GM18520 (cell line): ENCODE data around the gene SLC12A9.
"Not testable (repeated sequence)": the region's sequence is repeated elsewhere in the genome, so short reads cannot be mapped to it uniquely, and the experiment has no call there.

Source experiments
- ATAC-seq: cut with Tn5 transposase; IDR thresholded peaks from one replicate; pipeline ENCODE4 v1.9.1; 2021; ENCODE audit not compliant: unreplicated experiment

Gene SLC12A9

GRCh38 chr7:100825751-100826513, 26.6 kb upstream of the SLC12A9 start:
- no peak for ATAC-seq

- no peak for ATAC-seq
Measured at GRCh38 chr7:100826514-100827329, 25.8 kb upstream of the SLC12A9 start.

DNA sequence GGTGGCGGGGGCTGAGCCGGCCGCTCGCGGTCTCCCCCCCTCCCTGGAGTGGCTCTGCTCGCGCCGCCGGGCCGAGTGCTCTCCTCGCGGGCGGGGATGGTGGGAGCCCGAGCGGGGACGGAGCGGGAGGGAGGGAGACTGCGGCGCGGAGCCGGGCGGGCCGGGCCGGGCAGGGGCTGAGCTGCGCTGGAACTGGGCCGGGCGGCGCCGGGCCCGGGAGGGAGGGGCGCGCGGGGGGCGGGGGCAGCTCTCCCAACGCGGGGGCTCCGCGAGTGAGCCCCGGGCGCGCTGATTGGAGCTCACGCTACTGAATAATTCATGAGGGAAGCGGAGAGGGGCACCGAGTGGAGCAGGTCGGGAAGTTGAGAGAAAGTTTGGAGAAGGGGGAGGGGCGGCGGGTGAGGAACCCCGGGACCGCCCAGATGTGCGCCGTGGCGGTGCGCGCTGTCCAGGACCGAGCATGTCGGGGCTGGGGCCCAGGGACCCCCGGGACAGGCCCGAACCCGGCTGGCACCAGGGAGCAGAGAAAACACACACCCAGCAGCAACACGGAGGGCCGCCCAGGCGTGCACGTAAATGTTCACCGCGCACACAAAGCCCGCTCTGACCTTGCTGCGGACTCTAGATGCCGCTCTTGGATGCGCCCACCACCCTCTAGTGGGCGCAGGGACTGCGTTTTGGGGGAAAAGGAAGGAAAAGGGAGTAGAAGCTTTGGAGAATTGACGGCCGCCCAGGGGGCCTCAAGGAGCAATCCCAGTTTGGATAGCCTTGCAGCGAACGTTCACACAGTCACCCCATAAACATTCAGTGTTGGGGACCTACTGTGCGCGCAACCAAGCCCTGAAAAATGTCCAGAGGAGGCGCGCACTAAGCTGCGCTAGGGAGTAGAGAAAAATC, 24.9 kb upstream of the SLC12A9 start, which contains the start of gene EPHB4:
Gene EPHB4 (minus strand): TSS at position 194 of the 897 bp plus-strand sequence. CDS start 493 bp downstream, outside the sequence.
- ATAC-seq, result no peak

DNA sequence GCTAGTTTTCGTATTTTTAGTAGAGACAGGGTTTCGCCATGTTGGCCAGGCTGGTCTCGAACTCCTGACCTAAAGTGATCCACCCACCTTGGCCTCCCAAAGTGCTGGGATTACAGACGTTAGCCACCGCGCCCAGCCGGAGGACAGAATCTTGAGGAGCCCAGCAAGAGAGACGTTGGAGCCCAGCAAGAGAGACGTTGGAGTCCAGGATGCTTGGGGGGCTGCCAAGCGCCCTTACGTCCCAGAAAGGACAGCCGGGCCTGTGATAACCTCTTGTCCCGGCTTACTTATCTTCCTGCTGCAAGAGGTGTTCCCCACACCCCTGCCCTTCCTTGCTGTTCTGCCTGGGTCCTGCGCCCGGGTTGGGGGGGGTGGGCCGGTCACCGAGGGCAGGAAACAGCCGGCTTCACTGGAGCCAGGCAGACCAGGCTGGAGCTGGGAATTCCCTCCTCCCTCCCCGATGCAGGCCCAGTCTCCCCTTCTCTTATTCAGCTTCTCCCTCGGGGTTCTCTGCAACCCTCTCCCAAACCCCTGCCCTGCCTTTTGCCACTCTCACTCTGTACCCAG, 23.3 kb upstream of the SLC12A9 start:
- ATAC-seq, result no peak

GRCh38 chr7:100830396-100830795, 22.1 kb upstream of the SLC12A9 start:
- no peak for ATAC-seq

DNA sequence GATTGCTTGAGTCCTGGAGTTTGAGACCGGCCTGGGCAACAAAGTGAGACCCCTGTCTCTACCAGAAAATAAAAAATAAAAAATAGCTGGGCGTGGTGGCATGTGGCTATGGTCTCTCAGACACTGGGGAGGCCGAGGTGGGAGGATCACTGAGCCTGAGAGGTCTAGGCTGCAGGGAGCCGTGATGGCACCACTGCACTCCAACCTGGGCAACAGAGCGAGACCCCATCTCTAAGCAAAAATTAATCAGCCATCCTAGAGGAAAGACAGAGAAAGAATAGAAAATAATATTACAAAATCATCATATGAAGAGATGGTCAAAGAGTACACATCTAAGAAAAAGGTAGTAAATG, 20.3 kb upstream of the SLC12A9 start:
- no peak for ATAC-seq

DNA sequence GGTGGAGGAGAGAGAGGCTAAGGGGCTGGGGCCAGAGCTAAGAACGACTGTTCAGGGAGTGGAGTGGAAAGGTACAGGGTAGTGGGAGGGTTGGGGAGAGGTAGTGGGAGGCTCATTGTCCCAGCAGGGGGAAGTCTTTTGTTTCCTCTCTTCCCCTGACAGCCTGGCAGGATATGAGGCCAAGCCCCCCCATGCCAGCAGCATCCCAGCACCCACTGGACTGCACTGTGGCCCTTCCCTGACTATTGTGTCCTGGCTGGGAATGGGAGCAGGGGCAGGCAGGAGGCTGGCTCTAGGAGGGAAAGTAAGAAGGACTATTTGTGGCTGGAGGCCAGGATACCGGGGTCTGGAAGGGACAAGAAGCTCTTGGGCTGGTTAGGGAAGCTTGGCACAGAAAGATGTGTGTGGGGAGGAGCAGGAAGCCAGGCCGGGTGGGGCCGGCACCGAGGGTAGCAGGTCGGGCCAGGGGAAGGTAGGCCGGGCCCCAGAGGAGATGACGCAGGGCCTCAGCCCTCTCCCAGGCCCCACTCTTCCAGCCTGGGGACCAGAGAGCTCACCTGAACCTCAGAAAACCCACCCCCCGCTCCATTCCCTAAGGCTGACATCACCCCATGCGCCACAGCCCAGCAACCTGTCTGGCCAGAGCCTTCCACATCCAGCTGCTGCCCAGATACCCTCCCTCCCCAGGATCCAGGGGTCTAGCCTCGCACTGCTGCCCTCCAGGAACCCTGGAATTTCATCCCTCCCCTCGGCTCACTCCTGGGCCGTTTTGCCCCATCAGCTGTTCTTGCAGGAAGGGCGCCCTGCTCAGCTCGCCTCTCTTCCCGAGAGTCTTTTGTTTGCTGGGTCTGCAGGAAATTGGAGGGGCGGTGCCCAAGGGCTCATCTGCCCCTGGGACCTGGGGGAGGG, 16.4 kb upstream of the SLC12A9 start:
- no peak for ATAC-seq

DNA sequence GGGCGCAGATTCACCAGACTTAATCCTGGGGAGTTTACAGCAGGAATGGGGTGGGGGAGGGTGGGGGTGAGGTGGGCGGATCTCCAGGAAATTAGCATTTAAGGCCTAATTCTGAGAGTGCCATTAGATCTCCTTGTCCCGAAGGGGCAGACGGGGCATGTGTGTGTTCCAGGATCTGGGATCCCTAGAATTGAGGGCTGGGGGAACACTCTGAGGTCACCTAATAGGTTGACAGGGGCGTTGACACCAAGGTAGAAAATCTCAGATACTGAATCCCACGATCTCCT, 15.8 kb upstream of the SLC12A9 start:
- ATAC-seq, result no peak

GRCh38 chr7:100837099-100837836, 15.2 kb upstream of the SLC12A9 start:
- no peak for ATAC-seq

- ATAC-seq, result no peak
Measured at GRCh38 chr7:100839361-100839760, 13.2 kb upstream of the SLC12A9 start.

DNA sequence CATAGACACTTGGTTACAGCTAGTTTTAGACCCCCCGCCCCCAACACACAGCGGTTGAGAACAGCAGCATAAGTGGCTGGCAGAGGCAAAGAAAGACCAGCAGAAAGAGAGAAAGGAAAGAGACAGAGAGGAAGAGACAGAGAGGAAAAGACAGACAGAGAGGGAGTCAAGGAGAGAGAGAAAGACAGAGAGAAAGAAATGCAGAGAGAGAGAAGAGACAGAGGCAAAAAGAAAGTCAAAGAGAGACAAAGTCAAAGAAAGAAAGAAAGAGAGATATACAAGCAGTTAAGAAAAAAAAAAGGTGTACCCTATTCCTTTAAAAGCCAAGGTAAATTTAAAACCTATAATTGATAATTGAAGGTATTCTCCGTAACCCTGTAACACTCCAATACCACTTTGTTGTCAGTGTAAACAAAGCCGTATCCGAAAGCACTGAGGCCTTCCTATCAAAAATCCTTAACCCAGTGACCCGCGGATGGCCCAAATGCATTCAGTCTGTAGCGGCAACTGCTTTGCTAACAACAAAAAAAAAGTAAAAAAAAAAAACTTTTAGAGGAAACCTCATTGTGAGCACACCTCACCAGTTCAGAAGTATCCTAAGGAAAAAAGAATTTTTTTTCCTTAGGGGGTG, 11.9 kb upstream of the SLC12A9 start:
- no peak for ATAC-seq

GRCh38 chr7:100847360-100847759, 5.2 kb upstream of the SLC12A9 start:
- no peak for ATAC-seq

DNA sequence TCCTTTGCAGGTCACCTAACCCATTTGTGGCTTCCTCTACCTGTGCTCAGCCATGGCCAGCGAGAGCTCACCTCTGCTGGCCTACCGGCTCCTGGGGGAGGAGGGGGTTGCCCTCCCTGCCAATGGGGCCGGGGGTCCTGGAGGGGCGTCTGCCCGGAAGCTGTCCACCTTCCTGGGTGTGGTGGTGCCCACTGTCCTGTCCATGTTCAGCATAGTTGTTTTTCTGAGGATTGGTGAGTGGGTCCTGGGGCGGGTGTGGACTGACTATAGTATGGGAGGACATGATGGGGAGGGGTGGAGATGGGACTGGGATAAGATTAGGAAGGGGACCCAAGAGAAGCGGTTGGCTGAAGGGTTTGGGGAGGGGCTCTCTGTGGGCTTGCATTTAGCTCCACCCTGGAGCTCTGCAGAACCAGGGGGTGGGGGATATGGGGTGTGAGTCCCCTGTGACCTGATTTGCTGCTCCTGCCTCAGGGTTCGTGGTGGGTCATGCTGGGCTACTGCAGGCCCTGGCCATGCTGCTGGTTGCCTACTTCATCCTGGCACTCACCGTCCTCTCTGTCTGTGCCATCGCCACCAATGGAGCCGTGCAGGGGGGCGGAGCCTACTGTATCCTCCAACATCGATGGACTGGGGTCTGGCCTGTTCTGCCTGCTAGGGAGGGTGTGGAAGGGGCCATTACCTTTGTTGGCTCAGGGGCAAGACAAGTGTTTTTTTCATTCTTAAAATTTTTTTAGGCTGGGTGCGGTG, 1.8 kb downstream of the SLC12A9 start:
- ATAC-seq, result no peak

DNA sequence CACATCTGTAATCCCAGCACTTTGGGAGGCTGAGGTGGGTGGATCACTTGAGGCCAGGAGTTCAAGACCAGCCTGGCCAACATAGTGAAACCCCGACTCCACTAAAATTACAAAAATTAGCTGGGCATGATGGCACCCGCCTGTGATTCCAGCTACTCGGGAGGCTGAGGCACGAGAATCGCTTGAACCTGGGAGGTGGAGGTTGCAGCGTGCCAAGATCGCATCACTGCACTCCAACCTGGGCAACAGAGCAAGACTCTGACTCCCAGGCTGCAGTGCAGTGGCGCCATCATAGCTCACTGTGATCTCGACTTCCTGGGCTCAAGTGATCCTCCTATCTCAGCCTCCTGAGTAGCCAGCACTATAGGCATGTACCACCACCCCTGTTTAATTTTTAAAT, 2.4 kb downstream of the SLC12A9 start:
- not testable (repeated sequence) for ATAC-seq

DNA sequence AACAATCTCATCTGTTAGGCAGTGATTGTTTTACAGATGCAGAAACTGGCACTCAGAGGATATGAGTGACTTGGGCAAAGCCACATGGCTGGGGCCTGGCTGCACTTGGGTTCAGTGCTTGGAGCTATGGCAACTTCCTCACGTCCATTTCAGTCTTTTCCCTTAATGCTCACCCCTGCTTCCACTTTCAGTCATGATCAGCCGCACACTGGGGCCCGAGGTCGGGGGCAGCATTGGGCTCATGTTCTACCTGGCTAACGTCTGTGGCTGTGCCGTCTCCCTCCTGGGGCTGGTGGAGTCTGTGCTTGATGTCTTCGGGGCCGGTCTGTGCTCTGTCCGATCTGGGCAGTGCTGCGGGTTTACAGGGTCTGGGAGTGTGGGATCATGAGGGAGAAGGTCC, 3.0 kb downstream of the SLC12A9 start:
- ATAC-seq, result no peak

GRCh38 chr7:100856871-100857282, 4.4 kb downstream of the SLC12A9 start:
- no peak for ATAC-seq

- no peak for ATAC-seq
Measured at GRCh38 chr7:100859856-100860255, 7.3 kb downstream of the SLC12A9 start.
